SK-N-SH (cell line): ENCODE measurements around the gene UVRAG. TPM values are rescaled to one million over a fixed set of nuclear protein-coding genes. Genes with fewer than 3 reads are reported as not detected.

ENCODE experiments used
- CTCF ChIA-PET: fragments of 300-600, 350-600 bp; formaldehyde crosslinking; extraction: SDS; loops from one replicate; lab custom pipeline; 2021; lab: Yijun Ruan, JAX
- POLR2A ChIA-PET: fragments of 350-600 bp; sonication (Branson Sonifier 250); formaldehyde crosslinking; extraction: SDS; loops from one replicate; lab custom pipeline; 2020; ENCODE audit warnings: antibody characterized with exemption, inconsistent platforms; lab: Yijun Ruan, JAX
- DNase-seq: peaks from one replicate; pipeline ENCODE4 v3.0.0; 2012
- H2AFZ ChIP-seq: fragments of 200-600 bp; sonication (generic); 2 replicates; pipeline ENCODE4 v1.8.1; 2016; ENCODE audit warnings: antibody characterized with exemption, mild to moderate bottlenecking, low read depth
- H3F3A ChIP-seq: fragments of 200-600 bp; sonication (generic); replicated peaks from 2 replicates; pipeline ENCODE3; 2016; ENCODE audit warnings: antibody characterized with exemption, mild to moderate bottlenecking; ENCODE audit not compliant: insufficient read depth
- H3K27ac ChIP-seq, 2 experiments: fragments of 200-500 bp in 1 of 2; fragments of 200-600 bp in 1 of 2; sonication (Bioruptor generic) in 1 of 2; sonication (generic), shearing (Covaris generic) in 1 of 2; 2 replicates each; pipeline versions ENCODE4 v1.5.1 to v1.6.1; 2014 to 2016; ENCODE audit warnings: low read depth in 2 of 2, inconsistent platforms in 1 of 2, low read length in 1 of 2, mild to moderate bottlenecking in 1 of 2, mixed read lengths in 1 of 2
- H3K27me3 ChIP-seq: fragments of 200-600 bp; sonication (generic), shearing (Covaris generic); 2 replicates; pipeline ENCODE4 v1.6.1; 2016; ENCODE audit warnings: mixed run types; ENCODE audit not compliant: insufficient read depth
- H3K36me3 ChIP-seq, 2 experiments: fragments of 200-500 bp in 1 of 2; fragments of 200-600 bp in 1 of 2; sonication (Bioruptor generic) in 1 of 2; sonication (generic) in 1 of 2; replicated peaks in 1 of 2; 2 replicates each; pipeline versions ENCODE3 to v1.5.1; 2014 to 2016; ENCODE audit warnings: low read length in 1 of 2, mild to moderate bottlenecking in 1 of 2; ENCODE audit not compliant: insufficient read depth in 2 of 2, control insufficient read depth in 1 of 2
- H3K4me1 ChIP-seq, 2 experiments: fragments of 200-500 bp in 1 of 2; fragments of 200-600 bp in 1 of 2; sonication (Bioruptor generic) in 1 of 2; sonication (generic), shearing (Covaris generic) in 1 of 2; 2 replicates each; pipeline versions ENCODE4 v1.5.1 to v1.6.1; 2014 to 2016; ENCODE audit warnings: low read depth in 1 of 2, low read length in 1 of 2, mixed run types in 1 of 2; ENCODE audit not compliant: insufficient read depth in 2 of 2, control insufficient read depth in 1 of 2
- H3K4me2 ChIP-seq: fragments of 200-600 bp; sonication (generic), shearing (Covaris generic); 2 replicates; pipeline ENCODE4 v1.6.1; 2017; ENCODE audit warnings: mixed run types
- H3K4me3 ChIP-seq, 2 experiments: fragments of 200-500 bp in 1 of 2; fragments of 200-600 bp in 1 of 2; sonication (Bioruptor generic) in 1 of 2; sonication (generic), shearing (Covaris generic) in 1 of 2; 2 replicates each; pipeline versions ENCODE4 v1.5.1 to v1.8.1; 2014 to 2016; ENCODE audit warnings: low read depth in 2 of 2, inconsistent platforms in 1 of 2, low read length in 1 of 2, mild to moderate bottlenecking in 1 of 2, mixed read lengths in 1 of 2, moderate library complexity in 1 of 2
- H3K79me2 ChIP-seq: fragments of 200-600 bp; sonication (generic); 2 replicates; pipeline ENCODE4 v1.8.1; 2017; ENCODE audit warnings: mild to moderate bottlenecking; ENCODE audit not compliant: insufficient read depth
- H3K9ac ChIP-seq: fragments of 200-600 bp; sonication (generic); 2 replicates; pipeline ENCODE4 v1.6.1; 2017; ENCODE audit warnings: mixed run types
- H3K9me2 ChIP-seq: fragments of 200-600 bp; sonication (generic); 2 replicates; pipeline ENCODE4 v1.6.1; 2017; ENCODE audit warnings: mixed run types
- H3K9me3 ChIP-seq: fragments of 200-600 bp; sonication (generic); 2 replicates; pipeline ENCODE4 v1.6.1; 2017; ENCODE audit warnings: mixed run types, mild to moderate bottlenecking, moderate library complexity
- H4K20me1 ChIP-seq: fragments of 200-600 bp; sonication (generic); 2 replicates; pipeline ENCODE4 v1.6.1; 2017; ENCODE audit warnings: mild to moderate bottlenecking, mixed run types; ENCODE audit not compliant: insufficient read depth
- ELF1 ChIP-seq: IDR thresholded peaks from 2 replicates; pipeline ENCODE4 v1.4.0; 2012
- FOSL2 ChIP-seq: IDR thresholded peaks from 2 replicates; pipeline ENCODE4 v1.4.0; 2012; ENCODE audit warnings: low read depth, mild to moderate bottlenecking, moderate library complexity, borderline replicate concordance
- GATA2 ChIP-seq: sonication (generic); formaldehyde crosslinking; IDR thresholded peaks from 2 replicates; pipeline ENCODE4 v1.5.0; 2020; ENCODE audit warnings: mild to moderate bottlenecking, missing genetic modification reagents
- JUND ChIP-seq: IDR thresholded peaks from 2 replicates; pipeline ENCODE4 v1.4.0; 2012
- MXI1 ChIP-seq: IDR thresholded peaks from 2 replicates; pipeline ENCODE4 v1.6.1; 2012; ENCODE audit warnings: mild to moderate bottlenecking, low read depth, low read length, improper control_type of control experiment
- RAD21 ChIP-seq: IDR thresholded peaks from 2 replicates; pipeline ENCODE4 v1.6.1; 2012; ENCODE audit warnings: mild to moderate bottlenecking, low read length
- SMC3 ChIP-seq: IDR thresholded peaks from 2 replicates; pipeline ENCODE4 v1.6.1; 2012; ENCODE audit warnings: low read depth, low read length, improper control_type of control experiment
- TCF12 ChIP-seq: IDR thresholded peaks from 2 replicates; pipeline ENCODE4 v1.4.0; 2012
- WGBS: methylation state at CpG from one replicate; pipeline ENCODE4 v1.1.6; 2017; ENCODE audit warnings: low lambda C conversion rate; 5-methylcytosine and 5-hydroxymethylcytosine counted together
- polyA plus RNA-seq, 3 experiments: library from polyadenylated mRNA; depleted of rRNA; stranded (reverse); fragments of >200 nt; gene quantifications; 2 replicates each; pipeline ENCODE4 v1.2.3, GENCODE V29; 2012
- TF ChIP-seq, protein P1 (sequence below): fragments of 200-600 bp; sonication (generic); IDR thresholded peaks from 2 replicates; pipeline ENCODE4 v1.6.1; 2017; ENCODE audit warnings: antibody characterized with exemption, mild to moderate bottlenecking, moderate library complexity

Gene UVRAG
- polyA plus RNA-seq, 1 of the 3 experiments (the other 2 are of a cell fraction), result 5.8 TPM

DNA sequence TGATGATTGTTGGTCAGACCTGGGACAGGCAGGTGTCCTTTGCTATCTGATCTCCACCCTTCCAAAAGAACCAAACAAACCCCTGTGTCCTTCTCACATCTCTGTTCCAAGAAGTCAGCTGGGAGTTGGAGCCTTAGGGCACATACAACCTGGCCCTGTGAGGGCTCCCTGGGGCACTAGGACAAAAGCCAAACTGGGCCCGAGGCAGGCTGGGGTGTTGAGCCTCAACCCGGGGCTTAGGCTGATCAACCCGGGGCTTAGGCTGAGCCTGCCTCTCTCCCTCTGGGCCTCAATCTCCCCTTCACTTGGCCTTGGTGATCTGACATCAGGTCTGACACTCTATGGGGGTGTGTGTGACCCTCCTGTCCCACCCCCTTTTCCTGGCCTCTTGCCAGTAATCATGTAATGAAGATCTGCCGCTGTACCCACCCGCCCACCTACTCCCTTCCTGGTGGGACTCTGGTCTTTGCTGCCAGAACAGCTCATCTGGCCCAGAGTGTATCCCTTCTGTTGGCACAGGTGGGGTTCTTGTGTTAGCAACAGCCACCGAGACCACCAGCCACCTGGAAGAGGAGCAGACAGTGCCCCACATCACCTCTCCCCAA is 22.8 kb upstream of the UVRAG start:
- Histone ChIP-seq H3K36me3 (no peaks in the 10 kb centered on the region), H4K20me1 (no peaks in the 10 kb centered on the region), H3K4me3 (no peak overlapping the region), H3K27ac (no peak overlapping the region), H3K4me2 (no peak overlapping the region), H3K79me2 (no peaks in the 10 kb centered on the region), H3K9me3 (no peaks in the 10 kb centered on the region), H2AFZ (no peak overlapping the region), H3K27me3 (no peaks in the 10 kb centered on the region; the same call in 1 of the 2 replicates), H3F3A (no peaks in the 10 kb centered on the region), H3K9ac (no peak overlapping the region), H3K9me2 (no peaks in the 10 kb centered on the region), H3K4me1 (peaks cover 0 to 15% of the 10 kb centered on the region in 2 experiments; a peak in 1 of 4 replicates)
- CTCF ChIA-PET, result interaction anchor here (3.4 to 4.5 kb wide), 2 partner anchors 11 to 75 kb away, joined by 21 to 36 read pairs; no protein-coding TSS in a partner anchor
- TF ChIP-seq ELF1 (no peak), FOSL2 (no peak), GATA2 (CRISPR knock-in tag) (no peak), JUND (no peak), RAD21 (no peak), TCF12 (no peak)
- TF ChIP-seq, protein P1, sequence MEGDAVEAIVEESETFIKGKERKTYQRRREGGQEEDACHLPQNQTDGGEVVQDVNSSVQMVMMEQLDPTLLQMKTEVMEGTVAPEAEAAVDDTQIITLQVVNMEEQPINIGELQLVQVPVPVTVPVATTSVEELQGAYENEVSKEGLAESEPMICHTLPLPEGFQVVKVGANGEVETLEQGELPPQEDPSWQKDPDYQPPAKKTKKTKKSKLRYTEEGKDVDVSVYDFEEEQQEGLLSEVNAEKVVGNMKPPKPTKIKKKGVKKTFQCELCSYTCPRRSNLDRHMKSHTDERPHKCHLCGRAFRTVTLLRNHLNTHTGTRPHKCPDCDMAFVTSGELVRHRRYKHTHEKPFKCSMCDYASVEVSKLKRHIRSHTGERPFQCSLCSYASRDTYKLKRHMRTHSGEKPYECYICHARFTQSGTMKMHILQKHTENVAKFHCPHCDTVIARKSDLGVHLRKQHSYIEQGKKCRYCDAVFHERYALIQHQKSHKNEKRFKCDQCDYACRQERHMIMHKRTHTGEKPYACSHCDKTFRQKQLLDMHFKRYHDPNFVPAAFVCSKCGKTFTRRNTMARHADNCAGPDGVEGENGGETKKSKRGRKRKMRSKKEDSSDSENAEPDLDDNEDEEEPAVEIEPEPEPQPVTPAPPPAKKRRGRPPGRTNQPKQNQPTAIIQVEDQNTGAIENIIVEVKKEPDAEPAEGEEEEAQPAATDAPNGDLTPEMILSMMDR, result no peak
- WGBS, result 74% methylated on average over 4 of the region's 6 CpGs
- no peak for DNase-seq
- POLR2A ChIA-PET, result no interaction called here

DNA sequence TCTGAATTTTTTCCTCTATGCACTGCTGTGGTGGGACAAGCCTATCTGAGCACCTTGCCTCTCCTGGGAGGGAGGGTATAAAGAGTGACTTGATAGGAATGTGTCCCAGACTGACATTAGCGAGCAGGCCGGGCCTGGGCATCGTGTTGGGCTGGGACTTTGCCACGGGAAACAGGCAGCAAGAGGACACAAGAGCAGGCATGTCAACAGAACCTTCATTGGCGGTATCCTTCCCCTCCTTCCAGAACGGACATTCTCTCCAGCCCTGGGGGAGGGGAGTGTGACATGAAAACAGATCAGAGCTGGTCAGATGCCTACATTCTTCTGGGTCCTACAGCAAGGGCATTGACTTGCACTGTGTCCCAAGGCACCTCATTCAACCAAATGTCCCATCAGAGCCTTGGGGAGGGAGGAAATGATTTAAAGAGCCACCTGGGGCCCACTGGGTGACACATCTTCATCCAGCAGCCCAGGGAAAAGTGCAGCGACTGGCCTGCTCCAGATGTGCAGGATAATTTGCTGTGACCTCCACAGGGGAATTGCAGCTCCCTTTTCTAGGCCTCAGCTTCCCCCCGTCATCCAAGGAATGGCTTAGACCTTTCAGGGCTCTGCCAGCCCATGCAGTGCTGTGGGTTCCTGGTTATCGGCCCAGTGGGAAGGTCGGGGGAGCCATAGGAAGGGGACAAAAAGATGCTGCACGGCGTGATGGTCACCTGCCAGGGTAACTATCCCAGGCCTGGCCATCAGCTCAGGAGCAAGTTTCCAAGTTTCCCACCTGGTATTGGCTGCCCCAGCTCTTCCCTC is 21.8 kb upstream of the UVRAG start:
- WGBS, result 72% methylated on average over 11 of the region's 12 CpGs
- Histone ChIP-seq H3K4me3 (no peak overlapping the region), H3K4me1 (peaks cover 0 to 15% of the 10 kb centered on the region in 2 experiments; a peak in 1 of 4 replicates), H3K9me3 (no peaks in the 10 kb centered on the region), H2AFZ (no peak overlapping the region), H3F3A (no peaks in the 10 kb centered on the region), H3K9me2 (no peaks in the 10 kb centered on the region), H3K4me2 (no peak overlapping the region), H3K27me3 (no peaks in the 10 kb centered on the region; the same call in 1 of the 2 replicates), H3K9ac (no peak overlapping the region), H3K79me2 (no peaks in the 10 kb centered on the region), H3K36me3 (no peaks in the 10 kb centered on the region), H3K27ac (no peak overlapping the region), H4K20me1 (no peaks in the 10 kb centered on the region)
- TF ChIP-seq MXI1, result no peak
- no peak for TF ChIP-seq SMC3
- ChIA-PET CTCF (interaction anchor here (0.6 to 4.5 kb wide), 5 partner anchors 10 to 435 kb away, joined by 3 to 36 read pairs (median 4); no protein-coding TSS in a partner anchor), POLR2A (no interaction called here)
- DNase-seq, result no peak
